ENCODE data around the gene CPT1A. TPM values are rescaled to one million over a fixed set of nuclear protein-coding genes. Genes with fewer than 3 reads are reported as not detected.

The CPT1A gene
- total and polyA plus RNA-seq, 9 donors = 25.3 to 87.1 (median 44.3) TPM

DNA sequence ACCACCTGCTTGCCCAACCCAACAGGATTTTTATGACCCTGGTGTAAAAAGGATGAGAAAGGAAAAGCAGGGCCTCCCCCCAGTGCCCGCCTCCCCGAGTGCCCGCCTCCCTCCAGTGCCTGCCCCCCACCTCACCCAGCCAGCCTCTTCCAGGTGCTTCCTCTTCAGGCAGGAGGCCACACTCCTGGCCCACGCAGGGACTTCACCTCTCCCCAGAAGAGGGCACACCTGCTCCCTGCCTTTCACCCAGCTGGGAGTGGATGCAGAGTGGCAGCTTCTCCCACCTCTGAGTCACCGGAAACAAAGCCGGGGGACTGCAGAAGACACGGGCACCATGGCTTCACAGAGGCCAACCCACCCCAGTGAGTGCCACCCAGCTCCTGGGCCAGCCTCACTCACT, 16.1 kb downstream of the CPT1A start:
- no peaks in the 10 kb centered on the region for H3K27me3 ChIP-seq
- H3K4me3 ChIP-seq = no peak overlapping the region
- H3K36me3 ChIP-seq = no peaks in the 10 kb centered on the region
- DNase-seq = no peak
- WGBS, 3 donors = 77 to 83% (median 78%) methylated on average over 7 of the region's 7 CpGs
- H3K4me1 ChIP-seq (ENCODE audit: insufficient read depth) = peaks cover 10% of the 10 kb centered on the region
- H3K9me3 ChIP-seq = no peaks in the 10 kb centered on the region
- TF ChIP-seq, protein P1, sequence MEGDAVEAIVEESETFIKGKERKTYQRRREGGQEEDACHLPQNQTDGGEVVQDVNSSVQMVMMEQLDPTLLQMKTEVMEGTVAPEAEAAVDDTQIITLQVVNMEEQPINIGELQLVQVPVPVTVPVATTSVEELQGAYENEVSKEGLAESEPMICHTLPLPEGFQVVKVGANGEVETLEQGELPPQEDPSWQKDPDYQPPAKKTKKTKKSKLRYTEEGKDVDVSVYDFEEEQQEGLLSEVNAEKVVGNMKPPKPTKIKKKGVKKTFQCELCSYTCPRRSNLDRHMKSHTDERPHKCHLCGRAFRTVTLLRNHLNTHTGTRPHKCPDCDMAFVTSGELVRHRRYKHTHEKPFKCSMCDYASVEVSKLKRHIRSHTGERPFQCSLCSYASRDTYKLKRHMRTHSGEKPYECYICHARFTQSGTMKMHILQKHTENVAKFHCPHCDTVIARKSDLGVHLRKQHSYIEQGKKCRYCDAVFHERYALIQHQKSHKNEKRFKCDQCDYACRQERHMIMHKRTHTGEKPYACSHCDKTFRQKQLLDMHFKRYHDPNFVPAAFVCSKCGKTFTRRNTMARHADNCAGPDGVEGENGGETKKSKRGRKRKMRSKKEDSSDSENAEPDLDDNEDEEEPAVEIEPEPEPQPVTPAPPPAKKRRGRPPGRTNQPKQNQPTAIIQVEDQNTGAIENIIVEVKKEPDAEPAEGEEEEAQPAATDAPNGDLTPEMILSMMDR (IDR thresholded peaks at IDR 0.05) = no peak
- TF ChIP-seq POLR2A (IDR thresholded peaks at IDR 0.05) (no peak), EP300 (IDR thresholded peaks at IDR 0.05) (no peak)
- intact Hi-C loops (cut with DNase I) = no loop called here
- H3K27ac ChIP-seq = no peak overlapping the region

DNA sequence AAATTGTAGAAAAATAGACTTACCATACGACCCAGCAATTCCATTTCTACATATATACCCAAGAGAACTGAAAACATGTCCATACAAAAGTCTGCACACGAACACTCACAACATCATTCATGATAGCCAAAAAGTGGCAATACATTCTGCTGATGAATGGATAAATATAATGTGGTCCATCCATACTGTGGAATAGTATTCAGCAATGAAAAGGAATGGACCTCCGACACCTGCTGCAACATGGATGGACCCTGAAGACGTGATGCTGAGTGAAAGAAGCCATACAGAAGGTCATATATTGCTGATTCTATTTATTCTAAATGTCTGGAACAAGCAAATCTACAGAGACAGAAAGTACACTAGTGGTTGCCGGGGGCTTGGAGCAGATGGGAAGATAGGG, 19.2 kb downstream of the CPT1A start:
- intact Hi-C loops (cut with DNase I) = no loop called here
- Histone ChIP-seq H3K4me3 (no peak overlapping the region), H3K9me3 (no peaks in the 10 kb centered on the region), H3K4me1 (ENCODE audit: insufficient read depth) (no peaks in the 10 kb centered on the region), H3K27ac (no peak overlapping the region), H3K27me3 (no peaks in the 10 kb centered on the region), H3K36me3 (no peaks in the 10 kb centered on the region)
- WGBS, 3 donors = 88 to 96% (median 94%) methylated on average over 5 of the region's 5 CpGs
- DNase-seq = no peak
- no peak for TF ChIP-seq EP300 (IDR thresholded peaks at IDR 0.05)

DNA sequence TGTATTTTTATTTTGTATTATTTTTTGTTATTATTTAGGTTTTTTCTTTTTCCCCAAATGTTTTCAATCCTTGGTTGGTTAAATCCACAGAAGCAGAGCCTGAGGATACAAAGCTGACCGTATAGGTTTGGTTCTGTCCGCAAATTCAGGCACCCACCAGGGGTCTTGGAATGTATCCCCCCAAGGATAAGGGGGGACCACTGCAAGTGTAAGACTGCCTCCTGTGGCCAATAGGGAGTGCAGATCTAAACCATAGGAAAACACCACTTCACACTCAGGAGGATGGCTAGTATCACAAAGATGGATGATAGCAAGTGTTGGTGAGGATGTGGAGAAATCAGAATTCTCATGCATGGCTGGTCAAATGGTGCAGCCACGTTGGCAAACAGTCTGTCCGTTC, 20.0 kb downstream of the CPT1A start:
- TF ChIP-seq POLR2A (IDR thresholded peaks at IDR 0.05) (no peak), EP300 (IDR thresholded peaks at IDR 0.05) (no peak)
- TF ChIP-seq, protein P1 (IDR thresholded peaks at IDR 0.05) = no peak
- no peaks in the 10 kb centered on the region for H3K9me3 ChIP-seq
- no peak overlapping the region for H3K27ac ChIP-seq
- no peaks in the 10 kb centered on the region for H3K27me3 ChIP-seq
- no peaks in the 10 kb centered on the region for H3K36me3 ChIP-seq
- WGBS, 3 donors = 63 to 76% (median 65%) methylated on average over 4 of the region's 4 CpGs
- no peak for DNase-seq
- H3K4me3 ChIP-seq = no peak overlapping the region
- H3K4me1 ChIP-seq (ENCODE audit: insufficient read depth) = peaks cover 3% of the 10 kb centered on the region
- intact Hi-C loops (cut with DNase I) = no loop called here

DNA sequence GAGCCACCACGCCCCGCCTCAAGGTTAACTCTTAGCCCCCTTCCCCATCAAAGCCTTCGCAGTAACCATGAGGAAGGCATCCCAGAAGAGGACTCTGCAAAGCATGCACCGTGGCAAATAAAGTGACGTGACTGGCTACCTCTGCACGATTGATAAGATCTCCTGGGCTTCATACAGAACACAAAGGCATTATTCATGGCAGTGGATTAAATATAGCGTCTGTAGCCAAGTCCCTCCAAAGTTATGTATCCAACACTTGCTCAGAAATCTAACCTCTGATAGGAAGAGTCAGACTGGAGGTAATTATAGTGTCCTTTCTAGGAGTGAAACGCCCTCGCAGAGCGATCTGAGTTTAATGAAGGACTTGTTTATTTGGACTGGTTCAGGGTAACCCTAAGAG, 22.4 kb downstream of the CPT1A start:
- whole genome bisulfite sequencing, 3 donors = 81 to 84% (median 82%) methylated on average over 10 of the region's 10 CpGs

DNA sequence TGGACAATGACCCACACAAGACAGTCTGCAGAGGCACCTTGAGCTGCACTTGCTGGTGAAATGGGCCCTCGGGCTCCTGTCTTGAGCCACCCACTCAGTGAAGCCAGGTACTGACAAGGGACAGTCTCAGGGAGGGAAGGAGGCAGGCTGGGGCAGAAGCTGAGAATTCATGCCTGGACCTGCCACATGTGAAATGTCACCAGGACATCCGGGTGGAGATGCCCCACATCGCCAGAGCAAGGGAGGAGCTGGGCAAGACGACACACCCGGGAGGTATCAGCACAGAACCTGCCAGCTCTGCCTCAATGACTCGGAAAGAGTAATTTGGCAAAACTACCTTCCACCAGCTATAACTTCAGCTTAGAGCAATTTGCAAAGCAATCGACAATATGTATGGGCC, 23.5 kb downstream of the CPT1A start:
- Histone ChIP-seq H3K36me3 (no peaks in the 10 kb centered on the region), H3K27ac (no peak overlapping the region), H3K9me3 (no peaks in the 10 kb centered on the region), H3K4me1 (ENCODE audit: insufficient read depth) (peaks cover 6% of the 10 kb centered on the region), H3K27me3 (no peaks in the 10 kb centered on the region), H3K4me3 (no peak overlapping the region)
- DNase-seq = no peak
- 85 to 90% (median 87%) methylated on average over 7 of the region's 7 CpGs for WGBS, 3 donors
- TF ChIP-seq EP300 (IDR thresholded peaks at IDR 0.05) = no peak
- TF ChIP-seq POLR2A (IDR thresholded peaks at IDR 0.05) = no peak
- TF ChIP-seq, protein P1 (IDR thresholded peaks at IDR 0.05) = no peak
- intact Hi-C loops (cut with DNase I) = no loop called here

More for the DNA sequence above, 22.4 kb downstream of the CPT1A start:
- intact Hi-C loops (cut with DNase I) = no loop called here
- TF ChIP-seq EP300 (IDR thresholded peaks at IDR 0.05) (no peak), POLR2A (IDR thresholded peaks at IDR 0.05) (no peak)
- TF ChIP-seq, protein P1 (IDR thresholded peaks at IDR 0.05) = no peak
- Histone ChIP-seq H3K27ac (no peak overlapping the region), H3K36me3 (no peaks in the 10 kb centered on the region), H3K4me1 (ENCODE audit: insufficient read depth) (peaks cover 6% of the 10 kb centered on the region), H3K27me3 (no peaks in the 10 kb centered on the region), H3K4me3 (no peak overlapping the region), H3K9me3 (no peaks in the 10 kb centered on the region)
- DNase-seq = no peak

Measured in ovary (tissue), 9 donors.